Measurements from ENCODE around the gene LMTK2.

Gene LMTK2

GRCh38 chr7:98073047-98073446 lies 33.6 kb upstream of the LMTK2 start:
- H3K4me3 ChIP-seq (ENCODE audit: low read depth, low read length): no peak overlapping the region
- in situ Hi-C loops (cut with HindIII; ENCODE audit: low sequenced_read_pairs): no loop called here
- DNase-seq (ENCODE audit: low read depth, low spot score): no peak
- TF ChIP-seq CTCF (IDR thresholded peaks at IDR 0.05; ENCODE audit: low read depth, low read length): no peak

DNA sequence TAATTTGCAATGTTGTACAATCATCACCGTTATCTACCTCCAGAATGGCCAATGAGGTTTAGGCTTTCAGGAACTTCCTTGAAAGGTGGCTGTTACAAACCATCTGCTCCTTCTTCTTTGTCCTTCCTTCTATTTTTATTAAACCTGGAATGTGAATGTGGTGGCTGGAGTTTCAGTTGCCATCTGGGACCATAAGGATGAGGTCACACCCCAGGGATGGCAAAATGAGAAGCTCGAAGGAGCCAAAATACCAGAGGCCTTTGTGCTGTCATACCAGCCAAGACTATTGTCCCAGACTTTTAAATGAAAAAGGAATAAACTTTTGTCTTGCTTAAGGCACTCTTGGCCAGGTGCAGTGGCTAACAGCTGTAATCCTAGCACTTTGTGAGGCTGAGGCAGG lies 30.9 kb upstream of the LMTK2 start:
- in situ Hi-C loops (cut with HindIII; ENCODE audit: low sequenced_read_pairs): no loop called here

DNA sequence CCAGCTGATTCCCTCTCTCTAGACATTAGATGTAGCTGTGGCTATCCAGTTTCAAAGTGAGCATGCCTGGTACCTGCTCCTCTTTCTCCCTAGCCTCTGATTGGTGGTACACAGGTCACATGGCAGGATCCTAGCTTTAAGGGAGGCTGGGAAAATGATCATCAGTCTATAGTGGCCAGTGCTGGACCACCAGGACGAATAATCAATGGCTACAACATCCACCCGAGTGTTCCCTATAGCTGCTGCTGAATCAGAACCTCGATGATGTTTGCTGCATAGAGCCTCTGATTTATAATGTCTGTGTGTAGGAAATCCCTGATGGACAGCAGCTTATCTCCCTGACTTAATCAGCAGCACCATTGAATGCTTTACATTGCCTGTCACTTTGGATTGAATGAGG lies 28.9 kb upstream of the LMTK2 start:
- DNase-seq (ENCODE audit: low read depth, low spot score): no peak
- TF ChIP-seq CTCF (IDR thresholded peaks at IDR 0.05; ENCODE audit: low read depth, low read length): no peak
- in situ Hi-C loops (cut with HindIII; ENCODE audit: low sequenced_read_pairs): no loop called here

More for the DNA sequence above, 30.9 kb upstream of the LMTK2 start:
- no peak for DNase-seq (ENCODE audit: low read depth, low spot score)
- H3K4me3 ChIP-seq (ENCODE audit: low read depth, low read length): no peak overlapping the region
- no peak for TF ChIP-seq CTCF (IDR thresholded peaks at IDR 0.05; ENCODE audit: low read depth, low read length)

GRCh38 chr7:98078197-98078870 lies 28.3 kb upstream of the LMTK2 start:
- DNase-seq (ENCODE audit: low read depth, low spot score): no peak
- in situ Hi-C loops (cut with HindIII; ENCODE audit: low sequenced_read_pairs): no loop called here
- H3K4me3 ChIP-seq (ENCODE audit: low read depth, low read length): no peak overlapping the region
- TF ChIP-seq CTCF (IDR thresholded peaks at IDR 0.05; ENCODE audit: low read depth, low read length): no peak

More for the DNA sequence above, 28.9 kb upstream of the LMTK2 start:
- H3K4me3 ChIP-seq (ENCODE audit: low read depth, low read length): no peak overlapping the region

DNA sequence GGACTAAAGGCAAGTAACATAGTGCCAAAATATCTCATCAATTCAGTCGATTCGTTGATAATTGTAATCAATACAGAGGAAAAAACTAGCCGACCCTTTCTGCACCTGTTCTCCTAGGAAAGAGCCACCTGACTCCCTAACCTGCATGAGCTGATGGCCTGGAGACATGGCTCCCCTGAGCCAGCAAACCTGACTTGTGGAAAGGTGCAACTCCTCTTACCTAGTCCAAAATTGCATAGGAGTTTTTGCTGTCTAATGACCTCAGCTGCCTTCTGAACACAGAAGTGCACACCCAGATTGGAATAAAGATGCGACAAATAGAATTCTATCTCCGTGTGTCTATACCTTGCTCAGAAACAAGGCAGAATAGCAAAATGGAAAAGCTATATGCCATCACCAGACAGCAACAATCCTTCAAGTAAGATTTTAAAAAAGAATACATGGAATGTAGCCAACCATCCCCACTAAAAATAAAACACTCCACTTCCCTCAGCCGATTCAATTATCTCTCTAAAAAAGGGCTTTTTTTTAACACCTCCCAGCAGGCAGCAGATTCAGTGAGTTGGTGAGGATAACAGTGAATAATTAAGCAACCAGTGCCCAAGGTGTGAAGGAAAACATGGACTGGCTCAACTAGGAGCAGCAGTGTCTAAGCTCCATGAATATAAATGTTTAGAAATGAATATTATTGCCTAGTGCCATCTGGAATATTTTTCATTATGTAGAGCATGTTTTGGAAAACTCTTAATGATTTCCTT lies 26.6 kb upstream of the LMTK2 start:
- no peak for DNase-seq (ENCODE audit: low read depth, low spot score)
- no peak overlapping the region for H3K4me3 ChIP-seq (ENCODE audit: low read depth, low read length)
- no peak for TF ChIP-seq CTCF (IDR thresholded peaks at IDR 0.05; ENCODE audit: low read depth, low read length)
- in situ Hi-C loops (cut with HindIII; ENCODE audit: low sequenced_read_pairs): no loop called here

DNA sequence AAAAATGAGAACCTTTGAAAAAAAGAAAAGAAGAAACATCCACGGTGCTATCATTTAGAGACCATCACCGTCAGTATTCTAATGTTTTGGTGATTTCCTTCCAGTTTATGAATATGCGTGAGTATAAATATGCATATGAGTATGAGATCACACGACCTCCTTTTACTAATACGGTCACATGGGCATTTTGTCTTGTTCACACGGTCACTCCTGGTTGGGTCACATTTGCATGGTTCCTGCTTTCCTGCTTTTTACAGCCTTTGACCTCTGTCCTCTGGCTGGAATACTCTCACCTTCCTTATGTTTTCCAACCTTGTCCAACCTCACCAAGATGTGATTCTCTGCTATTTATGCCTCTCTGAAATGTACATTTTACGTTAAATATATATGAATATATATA lies 25.3 kb upstream of the LMTK2 start:
- DNase-seq (ENCODE audit: low read depth, low spot score): no peak
- no peak overlapping the region for H3K4me3 ChIP-seq (ENCODE audit: low read depth, low read length)
- in situ Hi-C loops (cut with HindIII; ENCODE audit: low sequenced_read_pairs): no loop called here
- no peak for TF ChIP-seq CTCF (IDR thresholded peaks at IDR 0.05; ENCODE audit: low read depth, low read length)
